HG03139 (cell line): ENCODE results near the gene MACROD2.
A peak's percentile ranks its signal among the peaks of the same experiment; 100 is the strongest.

Source experiments
- ATAC-seq: cut with Tn5 transposase; IDR thresholded peaks from one replicate; pipeline ENCODE4 v1.9.1; 2021; ENCODE audit not compliant: unreplicated experiment

The MACROD2 gene

GRCh38 chr20:15902493-15902892 is 1907.2 kb downstream of the MACROD2 start:
- ATAC-seq, result no peak

- ATAC-seq, result no peak
These were observed 1910.3 kb downstream of the MACROD2 start for GRCh38 chr20:15905661-15906060.

- no peak for ATAC-seq
These were observed 1914.7 kb downstream of the MACROD2 start for GRCh38 chr20:15909995-15910394.

- ATAC-seq, result no peak
These were observed 1916.3 kb downstream of the MACROD2 start for GRCh38 chr20:15911581-15911980.

- no peak for ATAC-seq
These were observed 1918.2 kb downstream of the MACROD2 start for GRCh38 chr20:15913391-15914025.

- ATAC-seq, result no peak
These were observed 1921.3 kb downstream of the MACROD2 start for GRCh38 chr20:15916623-15917022.

GRCh38 chr20:15917283-15917682 is 1922.0 kb downstream of the MACROD2 start:
- no peak for ATAC-seq

- no peak for ATAC-seq
These were observed 1923.3 kb downstream of the MACROD2 start for GRCh38 chr20:15918631-15919030.

GRCh38 chr20:15919118-15919517 is 1923.8 kb downstream of the MACROD2 start:
- ATAC-seq, result no peak

GRCh38 chr20:15921930-15922329 is 1926.6 kb downstream of the MACROD2 start:
- no peak for ATAC-seq

- ATAC-seq, result no peak
These were observed 1927.2 kb downstream of the MACROD2 start for GRCh38 chr20:15922556-15922955.

GRCh38 chr20:15923030-15923776 is 1927.9 kb downstream of the MACROD2 start:
- peak; percentile 56 for ATAC-seq

- ATAC-seq, result no peak
These were observed 1929.2 kb downstream of the MACROD2 start for GRCh38 chr20:15924556-15924955.

- no peak for ATAC-seq
These were observed 1930.1 kb downstream of the MACROD2 start for GRCh38 chr20:15925376-15925775.

GRCh38 chr20:15927893-15928650 is 1932.8 kb downstream of the MACROD2 start:
- ATAC-seq, result no peak

GRCh38 chr20:15928946-15929345 is 1933.6 kb downstream of the MACROD2 start:
- ATAC-seq, result no peak

- ATAC-seq, result no peak
These were observed 1935.3 kb downstream of the MACROD2 start for GRCh38 chr20:15930311-15931305.

- no peak for ATAC-seq
These were observed 1936.6 kb downstream of the MACROD2 start for GRCh38 chr20:15931897-15932296.

GRCh38 chr20:15937179-15937578 is 1941.9 kb downstream of the MACROD2 start:
- peak; percentile 97 for ATAC-seq

GRCh38 chr20:15938847-15939246 is 1943.5 kb downstream of the MACROD2 start:
- no peak for ATAC-seq

- ATAC-seq, result no peak
These were observed 1944.8 kb downstream of the MACROD2 start for GRCh38 chr20:15940127-15940526.
